Activated CD4-positive, alpha-beta T cell treated with anti-CD3 and anti-CD28 coated beads for 36 hours (primary cell): ENCODE data around the gene ERMARD. TPM values are rescaled to one million over a fixed set of nuclear protein-coding genes. Genes with fewer than 3 reads are reported as not detected.

Experiments used
- ATAC-seq: fragments of 200-7000 bp; cut with Tn5 transposase; one replicate; pipeline ENCODE4 v1.10.0; 2021; ENCODE audit warnings: mild to moderate bottlenecking, moderate library complexity
- CTCF ChIA-PET: fragments of 350-600 bp; sonication (Branson Sonifier 250); formaldehyde crosslinking; loops from one replicate; lab custom pipeline; 2021; ENCODE audit warnings: antibody characterized with exemption; lab: Charles Lee
- POLR2A ChIA-PET: fragments of 350-600 bp; sonication (Branson Sonifier 250); formaldehyde crosslinking; loops from one replicate; lab custom pipeline; 2021; ENCODE audit warnings: antibody characterized with exemption, inconsistent platforms; lab: Charles Lee
- DNase-seq: peaks from one replicate; pipeline ENCODE4 v3.0.0-alpha.2; 2020
- H3K27ac Mint-ChIP-seq: one replicate; pipeline ENCODE4 v1.8.0; 2021; ENCODE audit warnings: mixed read lengths
- H3K27me3 Mint-ChIP-seq: one replicate; pipeline ENCODE4 v1.8.0; 2021; ENCODE audit warnings: mixed read lengths
- H3K36me3 Mint-ChIP-seq: one replicate; pipeline ENCODE4 v1.8.0; 2021; ENCODE audit warnings: low read depth, mixed read lengths
- H3K4me1 Mint-ChIP-seq: one replicate; pipeline ENCODE4 v1.8.0; 2021; ENCODE audit warnings: mixed read lengths
- H3K4me3 Mint-ChIP-seq: one replicate; pipeline ENCODE4 v1.8.0; 2021; ENCODE audit warnings: mild to moderate bottlenecking, moderate library complexity, mixed read lengths
- H3K9me3 Mint-ChIP-seq: one replicate; pipeline ENCODE4 v1.8.0; 2021; ENCODE audit warnings: low read depth, mixed read lengths
- intact Hi-C, 2 experiments: fragments of 100-400 bp; cut with DNase I in 1 of 2; cut with micrococcal nuclease in 1 of 2; formaldehyde crosslinking; loops; one replicate each; pipeline versions ENCODE4 v1.14.2 to v1.15.1; 2022 to 2024; cut with DNase I, micrococcal nuclease
- total RNA-seq, 2 experiments: library from RNA; stranded (reverse); gene quantifications; one replicate each; pipeline ENCODE4 v1.2.3, GENCODE V29; 2021

ERMARD gene
- total RNA-seq, 2 experiments from 2014 or later = 19.2 to 30.2 TPM

GRCh38 chr6:169827290-169827717, 75.9 kb downstream of the ERMARD start:
- DNase-seq = no peak
- no peak for ATAC-seq
- CTCF ChIA-PET = interaction anchor here (0.8 to 1.3 kb wide), 2 partner anchors 38 to 680 kb away, joined by 3 to 4 read pairs; no protein-coding TSS in a partner anchor
- POLR2A ChIA-PET = no interaction called here
- Mint-ChIP-seq H3K36me3 (peaks cover 2% of the 10 kb centered on the region), H3K4me3 (no peak overlapping the region), H3K27me3 (peaks cover 33% of the 10 kb centered on the region), H3K9me3 (peaks cover 7% of the 10 kb centered on the region), H3K4me1 (no peaks in the 10 kb centered on the region), H3K27ac (no peak overlapping the region)
- intact Hi-C loops = no loop called here

GRCh38 chr6:169828176-169828575, 76.8 kb downstream of the ERMARD start:
- Mint-ChIP-seq H3K4me1 (no peaks in the 10 kb centered on the region), H3K4me3 (no peak overlapping the region), H3K36me3 (peaks cover 2% of the 10 kb centered on the region), H3K9me3 (peaks cover 7% of the 10 kb centered on the region), H3K27me3 (peaks cover 34% of the 10 kb centered on the region), H3K27ac (no peak overlapping the region)
- DNase-seq (no peak), ATAC-seq (no peak)
- ChIA-PET CTCF (interaction anchor here (0.8 to 1.3 kb wide), 2 partner anchors 38 to 679 kb away, joined by 3 to 4 read pairs; no protein-coding TSS in a partner anchor), POLR2A (no interaction called here)
- intact Hi-C loops = no loop called here

DNA sequence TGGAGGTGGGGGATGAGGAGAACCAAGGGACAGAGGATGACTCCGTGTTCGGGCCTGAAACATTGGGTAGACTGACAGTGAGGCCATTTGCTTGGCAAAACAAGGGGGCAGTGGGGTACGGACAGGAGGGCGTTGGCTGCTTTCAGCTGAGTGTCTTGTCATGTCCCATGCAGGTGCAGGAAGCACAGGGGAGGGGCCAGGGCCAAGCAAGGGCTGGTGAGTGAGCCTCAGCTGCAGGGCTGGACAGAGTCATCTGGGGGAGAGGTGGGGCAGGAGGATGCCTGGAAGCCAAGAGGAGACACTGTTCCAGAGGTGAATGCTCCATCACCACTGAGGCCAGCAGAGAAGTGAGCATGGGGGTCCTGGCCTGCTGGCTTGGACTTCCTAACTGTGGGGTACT, 78.4 kb downstream of the ERMARD start:
- ATAC-seq (no peak), DNase-seq (no peak)
- Mint-ChIP-seq H3K4me3 (no peak overlapping the region), H3K36me3 (peaks cover 2% of the 10 kb centered on the region), H3K27ac (no peak overlapping the region), H3K4me1 (no peaks in the 10 kb centered on the region), H3K27me3 (peaks cover 38% of the 10 kb centered on the region), H3K9me3 (peaks cover 7% of the 10 kb centered on the region)
- ChIA-PET CTCF (no interaction called here), POLR2A (no interaction called here)
- intact Hi-C loops = loop anchor here (2.0 to 5.0 kb wide), 3 partner anchors 163 to 687 kb away; partner anchors contain the start of gene DLL1 (in 1 of the 2)

DNA sequence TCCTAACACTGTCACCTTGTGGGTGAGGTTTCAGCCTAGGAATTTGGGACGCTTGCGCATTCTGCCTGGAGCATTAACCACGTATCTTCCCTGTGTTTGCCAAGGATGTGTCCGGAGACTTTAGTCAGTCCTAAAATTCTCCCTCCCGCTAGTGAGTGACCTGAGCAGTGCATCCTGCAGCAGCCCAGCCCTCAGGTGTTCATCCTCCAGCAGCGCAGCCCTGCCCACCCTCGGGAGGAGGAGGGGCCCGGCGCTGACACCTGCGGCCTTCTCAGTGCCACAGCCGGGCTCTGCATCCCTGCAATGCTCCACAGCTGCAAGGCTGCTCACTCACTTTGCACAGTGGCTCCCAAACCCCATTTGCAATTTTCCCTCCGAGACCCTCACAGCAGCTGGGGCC, 79.5 kb downstream of the ERMARD start:
- DNase-seq = no peak
- ChIA-PET POLR2A (no interaction called here), CTCF (interaction anchor here (0.6 to 2.3 kb wide), 15 partner anchors 12 to 699 kb away, joined by 3 to 27 read pairs (median 10); no protein-coding TSS in a partner anchor)
- intact Hi-C loops = loop anchor here (1.0 to 5.0 kb wide), 8 partner anchors 41 to 698 kb away; partner anchors contain the start of gene DLL1 (in 1 of the 2)
- Mint-ChIP-seq H3K4me3 (no peak overlapping the region), H3K36me3 (peaks cover 2% of the 10 kb centered on the region), H3K27ac (no peak overlapping the region), H3K4me1 (no peaks in the 10 kb centered on the region), H3K27me3 (peaks cover 41% of the 10 kb centered on the region), H3K9me3 (peaks cover 7% of the 10 kb centered on the region)
- no peak for ATAC-seq

Other genes with a start within 250 kb of the ERMARD start
- 10 to 100 TPM; 34.3 to 36.2 TPM for gene WDR27, start 49.6 kb upstream of the ERMARD start, total RNA-seq
- 10 to 100 TPM; 14.7 to 15.6 TPM for gene C6orf120, start 49.5 kb upstream of the ERMARD start, total RNA-seq
- gene PHF10, start 27.1 kb upstream of the ERMARD start, total RNA-seq = 10 to 100 TPM; 85.4 to 89.0 TPM
- 1 to 10 TPM; 2.0 to 2.4 TPM for gene DYNLT2, start 50 bp upstream of the ERMARD start, total RNA-seq